Pons (tissue), 1 donor: Measurements from ENCODE around the gene GLUD1.
"Not testable (repeated sequence)": the region's sequence is repeated elsewhere in the genome, so short reads cannot be mapped to it uniquely, and the experiment has no call there.

Source experiments
- DNase-seq: peaks from one replicate; pipeline ENCODE4 v3.0.0-alpha.2; 2016; ENCODE audit warnings: low spot score

GLUD1 gene

DNA sequence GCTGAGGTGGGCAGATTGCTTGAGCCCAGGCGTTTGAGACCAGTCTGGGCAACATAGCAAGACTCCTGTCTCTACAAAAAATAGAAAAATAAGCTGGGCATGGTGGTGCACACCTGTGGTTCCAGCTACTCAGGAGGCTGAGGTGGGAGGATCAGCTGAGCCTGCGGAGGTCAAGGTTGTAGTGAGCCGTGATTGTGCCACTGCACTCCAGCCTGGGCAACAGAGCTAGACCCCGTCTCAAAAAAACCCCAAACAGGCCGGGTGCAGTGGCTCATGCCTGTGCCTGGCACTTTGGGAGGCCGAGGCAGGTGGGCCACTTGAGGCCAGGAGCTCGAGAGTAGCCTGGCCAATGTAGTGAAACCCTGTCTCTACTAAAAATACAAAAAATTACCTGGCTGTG is 51.1 kb downstream of the GLUD1 start:
- DNase-seq: not testable (repeated sequence)

GRCh38 chr10:87038786-87039185 is 55.9 kb downstream of the GLUD1 start:
- DNase-seq: no peak

GRCh38 chr10:87038286-87038717 is 56.3 kb downstream of the GLUD1 start:
- DNase-seq: no peak

DNA sequence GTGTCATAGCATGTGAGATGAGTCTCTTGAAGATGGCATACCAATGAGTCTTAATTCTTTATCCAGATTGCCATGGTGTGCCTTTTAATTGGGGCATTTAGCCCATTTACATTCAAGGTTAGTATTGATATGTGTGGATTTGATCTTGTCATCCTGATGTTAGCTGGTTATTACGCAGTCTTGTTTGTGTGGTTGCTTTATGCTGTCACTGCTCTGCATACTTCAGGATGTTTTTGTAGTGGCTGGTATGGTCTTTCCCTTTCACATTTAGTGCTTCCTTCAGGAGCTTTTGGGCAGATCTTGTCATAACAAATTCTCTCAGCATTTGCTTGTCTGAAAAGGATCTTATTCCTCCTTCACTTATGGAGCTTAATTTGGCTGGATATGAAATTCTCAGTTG is 58.0 kb downstream of the GLUD1 start:
- DNase-seq: no peak

DNA sequence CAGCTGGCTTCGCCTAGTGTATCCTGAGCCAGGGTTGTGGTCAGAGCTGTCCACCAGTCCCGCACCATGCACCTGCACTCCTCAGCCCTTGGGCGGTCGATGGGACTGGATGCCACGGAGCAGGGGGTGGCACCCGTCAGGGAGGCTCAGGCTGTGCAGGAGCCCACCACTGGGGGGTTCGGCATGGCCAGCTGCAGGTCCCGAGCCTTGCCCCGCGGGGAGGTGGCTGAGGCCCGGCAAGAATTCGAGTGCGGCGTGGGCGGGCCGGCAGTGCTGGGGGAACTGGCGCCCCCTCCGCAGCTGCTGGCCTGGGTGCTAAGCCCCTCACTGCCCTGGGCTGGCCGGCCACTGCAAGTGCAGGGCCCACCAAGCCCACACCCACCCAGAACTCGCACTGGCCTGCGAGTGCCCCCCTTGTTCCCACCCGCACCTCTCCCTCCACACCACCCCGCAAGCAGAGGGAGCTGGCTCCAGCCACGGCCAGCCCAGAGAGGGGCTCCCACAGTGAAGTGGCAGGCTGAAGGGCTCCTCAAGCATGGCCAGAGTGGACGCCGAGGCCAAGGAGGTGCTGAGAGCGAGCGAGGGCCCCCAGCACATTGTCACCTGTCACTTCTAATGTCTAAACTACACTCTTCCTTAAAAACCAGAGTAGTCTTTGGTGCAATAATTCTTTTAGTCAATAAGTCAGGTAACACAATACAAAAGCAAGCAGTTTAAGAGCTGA is 63.6 kb downstream of the GLUD1 start:
- DNase-seq: no peak

- DNase-seq: not testable (repeated sequence)
Observed at GRCh38 chr10:87030419-87030818, 64.2 kb downstream of the GLUD1 start.

- DNase-seq: not testable (repeated sequence)
Observed at GRCh38 chr10:87026747-87027508, 67.7 kb downstream of the GLUD1 start.

DNA sequence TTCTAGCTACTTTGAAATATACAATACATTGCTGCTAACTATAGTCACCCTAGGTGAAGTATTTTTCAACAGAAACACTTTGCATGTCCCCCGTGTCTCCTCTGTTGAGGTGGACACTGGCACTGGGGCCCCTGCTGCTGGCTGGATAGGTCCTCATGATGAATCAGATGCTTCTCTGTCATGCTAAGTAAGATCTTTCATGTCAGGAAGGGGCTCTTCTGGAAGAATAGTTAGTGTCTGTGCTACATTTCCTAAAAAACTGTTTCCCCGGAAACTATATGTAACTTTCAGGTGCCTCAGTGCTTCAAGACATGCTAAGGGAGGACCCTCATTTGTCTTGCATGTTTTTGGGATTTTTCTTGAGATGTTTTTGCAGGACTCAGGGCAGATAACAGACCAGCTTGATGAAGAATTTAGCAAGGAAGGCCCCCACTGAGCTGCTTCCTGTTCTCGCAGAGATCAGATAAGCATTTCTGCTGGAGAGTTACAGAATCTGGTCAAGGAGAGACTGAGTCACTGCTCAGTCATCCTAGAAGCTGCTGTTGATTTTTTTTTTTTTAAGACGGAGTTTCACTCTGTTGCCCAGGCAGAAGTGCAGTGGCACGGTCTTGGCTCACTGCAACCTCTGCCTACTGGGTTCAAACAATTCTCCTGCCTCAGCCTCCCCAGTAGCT is 69.2 kb downstream of the GLUD1 start:
- not testable (repeated sequence) for DNase-seq

GRCh38 chr10:87020056-87020455 is 74.6 kb downstream of the GLUD1 start, which contains the start of gene FAM25A:
TSS of gene FAM25A (plus strand) at chr10:87020294. CDS start at chr10:87020325, 31 bp downstream.
- DNase-seq: not testable (repeated sequence)

DNA sequence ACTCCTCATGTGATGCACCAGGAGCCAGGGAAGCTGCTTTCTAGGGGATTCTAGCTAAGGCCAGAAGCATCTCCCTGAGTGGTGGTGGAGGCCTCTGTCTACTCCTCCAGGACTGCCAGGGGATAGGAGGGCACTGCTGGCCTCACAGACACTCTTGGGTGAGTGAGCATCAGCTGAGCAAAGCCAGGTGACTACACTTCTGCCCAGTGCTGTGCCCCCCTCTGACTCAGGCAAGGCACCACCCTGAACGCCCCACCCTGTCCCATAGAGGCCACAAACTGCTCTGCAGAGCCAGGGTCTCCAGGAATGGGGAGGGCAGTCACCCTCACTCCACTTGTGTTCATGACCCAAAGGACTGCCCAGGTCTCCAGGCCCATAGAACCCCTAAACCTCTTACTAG is 75.1 kb downstream of the GLUD1 start:
- not testable (repeated sequence) for DNase-seq

DNA sequence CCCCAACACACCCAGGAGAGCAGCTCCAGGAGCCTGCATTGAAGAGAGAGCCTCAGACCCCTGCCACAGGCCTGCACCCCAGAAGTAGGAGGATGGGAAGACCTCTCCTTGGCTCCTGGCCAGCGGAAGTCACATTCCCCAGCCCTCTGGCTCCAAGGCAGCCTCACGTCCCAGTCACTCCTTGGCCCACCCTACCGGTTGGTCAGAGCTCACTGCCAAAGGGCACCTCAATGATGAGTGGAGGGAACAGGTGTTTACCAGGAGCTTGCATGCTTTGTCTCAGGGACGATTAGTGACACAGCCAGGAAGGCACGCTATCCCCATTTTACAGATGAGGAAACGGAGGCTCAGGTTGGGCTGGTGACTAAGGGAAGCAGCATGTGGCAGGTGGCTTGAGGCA is 75.6 kb downstream of the GLUD1 start:
- DNase-seq: not testable (repeated sequence)

DNA sequence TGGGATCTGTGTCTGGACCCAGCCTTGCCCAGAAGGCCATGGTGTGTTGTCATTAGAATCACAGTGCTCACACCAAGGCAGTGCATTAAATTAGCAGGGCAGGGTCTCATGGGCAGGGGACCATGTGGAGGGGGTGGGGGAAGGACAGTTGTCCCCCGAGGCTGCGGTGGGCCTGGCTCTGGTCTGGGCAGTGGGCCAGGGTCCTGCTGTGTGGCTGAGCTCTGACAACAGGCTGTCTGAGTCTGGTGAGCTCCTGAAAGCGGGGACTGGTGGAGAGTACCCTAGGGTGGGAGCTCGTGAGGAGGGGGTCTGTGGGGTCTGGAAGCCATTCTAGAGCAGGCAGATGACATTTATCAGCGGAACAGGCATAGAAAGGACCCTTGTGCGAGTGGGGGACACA is 76.5 kb downstream of the GLUD1 start:
- DNase-seq: not testable (repeated sequence)

DNA sequence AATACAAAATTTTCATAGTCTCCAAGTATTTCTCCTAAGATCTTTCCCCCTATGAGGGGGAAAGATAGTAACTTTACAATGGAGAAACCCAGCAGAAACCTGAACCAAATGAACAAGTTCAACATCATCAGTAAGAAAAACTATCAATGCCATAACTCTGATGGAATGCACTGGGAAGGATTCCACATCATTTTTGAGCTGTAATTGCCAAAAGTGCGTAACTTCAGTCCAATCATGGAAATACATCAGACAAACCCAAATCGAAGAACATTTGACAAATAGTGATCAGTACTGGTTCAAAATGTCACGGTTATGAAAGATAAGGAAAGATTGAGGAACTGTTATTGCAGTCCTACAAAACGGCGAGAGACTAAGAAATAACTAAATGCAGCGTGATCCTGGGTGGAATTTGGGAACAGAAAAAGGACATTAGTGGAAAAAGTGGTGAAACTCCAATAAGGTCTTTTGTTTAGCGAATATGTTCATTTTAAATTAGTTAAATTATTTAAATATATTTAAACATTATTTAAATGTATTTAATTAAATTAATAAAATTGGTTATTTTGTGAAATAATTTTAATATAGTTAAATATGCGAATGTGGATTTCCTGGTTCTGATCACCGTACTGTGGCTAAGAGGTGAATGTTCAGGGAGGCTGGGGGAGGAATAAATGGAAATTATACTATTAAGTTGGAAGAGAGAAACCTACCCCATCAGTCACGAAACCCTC is 79.5 kb downstream of the GLUD1 start:
- not testable (repeated sequence) for DNase-seq

- DNase-seq: peak; percentile 9
Observed at GRCh38 chr10:87013528-87013927, 81.1 kb downstream of the GLUD1 start.

GRCh38 chr10:87009134-87009696 is 85.4 kb downstream of the GLUD1 start:
- not testable (repeated sequence) for DNase-seq

- not testable (repeated sequence) for DNase-seq
Observed at GRCh38 chr10:87008303-87008702, 86.3 kb downstream of the GLUD1 start.

DNA sequence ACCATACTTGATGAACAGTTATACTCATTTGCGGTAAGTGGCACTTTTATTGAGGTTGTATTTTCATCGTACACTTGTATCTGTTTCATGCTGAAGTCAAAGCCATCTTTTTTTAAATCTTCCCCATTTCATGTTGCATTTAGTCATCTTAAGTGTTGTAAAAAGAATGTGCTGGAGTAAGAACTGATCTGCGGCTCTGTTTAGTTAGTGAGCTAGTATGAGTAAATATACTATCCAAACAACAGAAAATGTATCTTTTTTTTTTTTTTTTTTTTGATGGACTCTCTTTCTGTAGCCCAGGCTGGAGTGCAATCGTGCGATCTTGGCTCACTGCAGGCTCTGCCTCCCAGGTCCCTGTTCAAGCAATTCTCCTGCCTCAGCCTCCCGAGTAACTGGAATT is 87.0 kb downstream of the GLUD1 start:
- DNase-seq: not testable (repeated sequence)

GRCh38 chr10:87007124-87007523 is 87.5 kb downstream of the GLUD1 start:
- not testable (repeated sequence) for DNase-seq

- DNase-seq: no peak
Observed at GRCh38 chr10:87000491-87000890, 94.2 kb downstream of the GLUD1 start.
